ENCODE measurements around the gene MMP21. TPM values are rescaled to one million over a fixed set of nuclear protein-coding genes. Genes with fewer than 3 reads are reported as not detected.

MMP21 gene
- polyA plus RNA-seq, 2 donors: 0.02 to 0.04 TPM

DNA sequence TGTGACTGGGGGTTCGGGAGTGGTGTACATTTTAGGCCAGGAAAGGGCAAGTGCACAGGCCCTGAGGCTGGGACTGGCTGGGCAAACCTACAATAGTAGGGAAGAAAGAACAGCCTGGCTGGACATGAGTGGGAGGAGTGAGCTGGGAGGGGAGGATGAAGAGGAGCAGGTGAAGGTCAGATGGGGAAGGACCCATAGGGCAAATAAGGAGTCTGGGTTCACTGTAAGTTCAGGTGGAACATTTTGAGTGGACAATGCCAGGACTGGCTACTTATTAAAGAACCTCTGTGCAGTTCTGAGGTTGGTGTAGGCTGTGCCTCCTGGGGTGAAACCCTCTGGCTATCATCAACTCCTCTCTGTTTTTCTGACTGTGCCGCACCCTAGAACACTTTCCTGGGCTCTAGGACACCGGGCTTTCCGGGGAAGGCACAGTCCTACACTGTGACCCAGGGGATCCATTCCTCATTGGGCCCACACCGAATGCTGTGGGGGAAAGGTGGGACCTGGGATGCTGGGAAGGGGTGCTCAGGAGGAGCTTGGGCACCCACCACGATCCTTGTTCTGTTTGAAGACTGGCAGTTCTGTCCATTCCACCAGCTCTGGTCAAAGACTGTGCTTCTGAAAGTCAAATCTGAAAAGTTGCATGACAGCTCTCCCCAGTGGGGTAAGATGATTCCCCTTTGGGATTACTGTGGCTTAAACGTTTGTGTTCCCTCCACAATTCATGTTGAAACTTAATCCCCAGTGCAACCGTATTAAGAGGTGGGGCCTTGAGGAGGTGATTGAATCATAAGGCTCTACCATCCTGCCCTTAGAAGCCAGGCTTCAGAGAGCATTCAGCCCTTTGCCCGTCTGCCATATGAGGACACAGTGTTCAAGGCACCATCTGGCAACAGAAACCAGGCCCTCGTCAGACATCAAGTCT lies 4.0 kb upstream of the MMP21 start:
- no peak overlapping the region for H3K27ac ChIP-seq (ENCODE audit: low read depth in 2 of 2, low read length in 1 of 2)
- no peaks in the 10 kb centered on the region for H3K36me3 ChIP-seq (ENCODE audit: control insufficient read depth in 2 of 2, insufficient read depth in 2 of 2, low read length in 1 of 2)
- H3K27me3 ChIP-seq (ENCODE audit: control insufficient read depth in 1 of 2, insufficient read depth in 2 of 2, low read length in 2 of 2): no peaks in the 10 kb centered on the region
- no peak overlapping the region for H3K4me3 ChIP-seq (ENCODE audit: low read depth in 1 of 2, low read length in 2 of 2)
- no peaks in the 10 kb centered on the region for H3K4me1 ChIP-seq (ENCODE audit: control insufficient read depth in 2 of 2, insufficient read depth in 2 of 2, low read length in 1 of 2)
- 75 to 79% methylated on average over 10 of the region's 10 CpGs for WGBS, 2 donors
- peaks cover 0 to 4% of the 10 kb centered on the region in 2 donors for H3K9me3 ChIP-seq (ENCODE audit: control insufficient read depth in 2 of 2, insufficient read depth in 1 of 2, low read depth in 1 of 2, low read length in 1 of 2)

DNA sequence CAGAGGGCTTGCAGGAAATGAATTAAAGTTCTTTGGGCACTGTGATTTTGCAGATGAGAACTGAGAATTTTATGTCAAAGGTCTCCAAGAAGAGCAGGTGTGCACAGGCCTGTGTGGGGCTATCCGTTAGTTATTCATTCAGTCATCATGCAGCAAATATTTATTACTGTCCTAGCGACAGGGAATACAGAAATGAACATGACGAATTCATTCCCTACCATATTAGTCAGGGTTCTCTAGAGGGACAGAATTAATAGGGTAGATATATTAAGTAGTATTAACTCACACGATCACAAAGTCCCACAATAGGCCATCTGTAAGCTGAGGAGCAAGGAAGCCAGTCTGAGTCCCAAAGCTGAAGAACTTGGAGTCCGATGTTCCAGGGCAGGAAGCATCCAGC lies 2.9 kb upstream of the MMP21 start:
- H3K9me3 ChIP-seq (ENCODE audit: control insufficient read depth in 2 of 2, insufficient read depth in 1 of 2, low read depth in 1 of 2, low read length in 1 of 2): peaks cover 0 to 4% of the 10 kb centered on the region in 2 donors
- H3K36me3 ChIP-seq (ENCODE audit: control insufficient read depth in 2 of 2, insufficient read depth in 2 of 2, low read length in 1 of 2): no peaks in the 10 kb centered on the region
- no peak overlapping the region for H3K27ac ChIP-seq (ENCODE audit: low read depth in 2 of 2, low read length in 1 of 2)
- WGBS, 2 donors: 51 to 63% methylated on average over 5 of the region's 5 CpGs
- H3K4me3 ChIP-seq (ENCODE audit: low read depth in 1 of 2, low read length in 2 of 2): no peak overlapping the region
- H3K27me3 ChIP-seq (ENCODE audit: control insufficient read depth in 1 of 2, insufficient read depth in 2 of 2, low read length in 2 of 2): no peaks in the 10 kb centered on the region
- H3K4me1 ChIP-seq (ENCODE audit: control insufficient read depth in 2 of 2, insufficient read depth in 2 of 2, low read length in 1 of 2): peaks cover 0 to 2% of the 10 kb centered on the region in 2 donors

DNA sequence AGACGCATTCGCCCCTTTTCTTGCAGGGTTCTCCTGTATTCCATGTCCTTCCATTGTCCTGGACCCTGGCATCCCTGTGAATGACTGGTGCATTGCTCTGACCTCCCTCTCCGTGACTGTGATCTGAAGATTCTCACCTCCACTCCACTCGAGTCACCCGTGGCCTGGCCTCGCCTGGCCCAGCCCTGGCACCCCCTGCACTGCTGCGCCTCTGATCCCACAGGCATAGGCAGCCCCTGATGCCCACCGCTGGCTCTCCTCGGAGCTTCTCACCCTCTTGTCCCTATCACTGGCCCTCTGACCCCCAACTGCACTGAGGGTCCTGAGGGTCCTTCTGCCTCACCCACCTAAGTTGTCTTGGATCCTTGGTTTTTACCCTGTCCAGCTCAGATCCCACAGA lies 2.2 kb upstream of the MMP21 start:
- peaks cover 0 to 2% of the 10 kb centered on the region in 2 donors for H3K4me1 ChIP-seq (ENCODE audit: control insufficient read depth in 2 of 2, insufficient read depth in 2 of 2, low read length in 1 of 2)
- no peak overlapping the region for H3K27ac ChIP-seq (ENCODE audit: low read depth in 2 of 2, low read length in 1 of 2)
- peaks cover 0 to 4% of the 10 kb centered on the region in 2 donors for H3K9me3 ChIP-seq (ENCODE audit: control insufficient read depth in 2 of 2, insufficient read depth in 1 of 2, low read depth in 1 of 2, low read length in 1 of 2)
- H3K27me3 ChIP-seq (ENCODE audit: control insufficient read depth in 1 of 2, insufficient read depth in 2 of 2, low read length in 2 of 2): no peaks in the 10 kb centered on the region
- H3K36me3 ChIP-seq (ENCODE audit: control insufficient read depth in 2 of 2, insufficient read depth in 2 of 2, low read length in 1 of 2): no peaks in the 10 kb centered on the region
- H3K4me3 ChIP-seq (ENCODE audit: low read depth in 1 of 2, low read length in 2 of 2): no peak overlapping the region
- 88 to 90% methylated on average over 9 of the region's 9 CpGs for WGBS, 2 donors

DNA sequence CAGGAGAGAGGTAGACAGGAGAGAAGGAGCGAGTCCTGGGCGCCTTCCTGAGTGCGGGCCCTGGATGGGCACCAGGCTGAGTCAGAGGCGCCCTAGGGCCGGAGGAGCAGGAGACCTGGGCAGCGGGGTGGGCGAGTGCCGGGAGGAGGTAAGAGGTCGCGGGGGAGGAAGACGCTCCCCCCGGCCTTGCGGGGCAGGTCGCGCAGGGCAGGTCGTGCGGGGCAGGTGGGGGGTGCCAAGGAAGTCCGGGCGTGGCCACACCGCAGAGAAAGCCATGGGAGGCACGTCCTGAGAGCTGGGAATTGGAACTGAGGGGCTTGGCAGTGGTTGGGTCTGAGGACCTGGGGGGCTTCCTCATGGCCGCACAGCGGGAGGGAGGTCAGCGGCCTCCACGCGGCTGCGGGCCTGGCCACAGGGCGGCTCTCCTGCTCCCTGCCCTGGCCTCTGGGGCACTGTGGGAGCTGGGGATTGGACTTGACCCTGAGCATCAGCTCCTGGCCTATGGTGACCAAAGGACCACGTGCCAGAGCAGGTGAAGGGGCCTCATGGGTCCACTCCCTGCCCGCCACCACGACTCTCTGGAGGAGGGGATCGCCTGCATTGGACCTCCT lies 935 bp downstream of the MMP21 start:
- Histone ChIP-seq H3K9me3 (ENCODE audit: control insufficient read depth in 2 of 2, insufficient read depth in 1 of 2, low read depth in 1 of 2, low read length in 1 of 2) (no peaks in the 10 kb centered on the region), H3K27ac (ENCODE audit: low read depth in 2 of 2, low read length in 1 of 2) (no peak overlapping the region), H3K27me3 (ENCODE audit: control insufficient read depth in 1 of 2, insufficient read depth in 2 of 2, low read length in 2 of 2) (no peaks in the 10 kb centered on the region), H3K4me1 (ENCODE audit: control insufficient read depth in 2 of 2, insufficient read depth in 2 of 2, low read length in 1 of 2) (peaks cover 0 to 2% of the 10 kb centered on the region in 2 donors), H3K36me3 (ENCODE audit: control insufficient read depth in 2 of 2, insufficient read depth in 2 of 2, low read length in 1 of 2) (no peaks in the 10 kb centered on the region), H3K4me3 (ENCODE audit: low read depth in 1 of 2, low read length in 2 of 2) (no peak overlapping the region)
- 83 to 92% methylated on average over 32 of the region's 32 CpGs for WGBS, 2 donors

DNA sequence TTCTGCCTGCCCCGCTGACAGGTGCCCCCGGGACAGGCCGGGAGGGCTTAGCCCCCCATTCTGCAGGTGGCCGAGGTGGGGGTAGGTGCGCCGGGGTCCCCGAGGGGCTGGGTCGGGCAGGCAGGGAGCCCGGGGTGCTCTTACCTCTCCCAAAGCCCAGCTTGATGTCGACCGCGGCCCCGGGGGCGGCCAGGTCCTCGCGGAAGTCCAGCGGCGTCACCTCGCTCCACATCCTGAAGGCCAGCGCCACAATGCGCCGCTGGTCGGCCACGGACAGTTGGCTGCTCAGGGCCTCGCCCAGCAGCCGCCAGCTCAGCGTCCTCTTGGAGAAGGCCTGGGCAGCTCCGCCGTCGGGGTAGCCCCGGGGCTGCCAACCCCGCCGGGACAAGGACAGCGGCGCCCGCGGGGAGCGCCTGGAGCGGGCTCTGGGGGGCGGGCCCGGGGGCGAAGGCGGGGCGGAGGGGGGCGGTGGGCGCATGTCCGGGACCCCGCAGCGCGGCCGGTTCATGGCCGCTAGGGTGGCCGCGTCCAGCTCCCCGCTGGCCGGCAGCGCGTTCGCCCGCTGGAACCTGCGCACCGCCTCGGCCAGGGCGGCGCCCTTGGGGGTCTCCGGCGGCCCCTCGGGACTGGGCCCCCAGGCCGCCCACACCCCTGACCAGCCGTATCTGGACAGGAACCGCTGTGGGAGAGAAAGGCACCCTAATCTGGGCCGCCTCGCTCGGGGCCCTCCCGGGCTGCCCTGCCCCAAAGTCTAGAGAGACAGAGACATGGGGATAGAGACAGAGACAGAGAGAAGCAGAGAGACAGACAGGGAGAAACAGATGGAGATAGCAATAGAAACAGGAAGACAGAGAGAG lies 1.7 kb downstream of the MMP21 start:
- 79 to 85% methylated on average over 63 to 75 of the region's 75 CpGs for WGBS, 2 donors
- no peak overlapping the region for H3K4me3 ChIP-seq (ENCODE audit: low read depth in 1 of 2, low read length in 2 of 2)
- H3K27ac ChIP-seq (ENCODE audit: low read depth in 2 of 2, low read length in 1 of 2): no peak overlapping the region
- no peaks in the 10 kb centered on the region for H3K27me3 ChIP-seq (ENCODE audit: control insufficient read depth in 1 of 2, insufficient read depth in 2 of 2, low read length in 2 of 2)
- H3K36me3 ChIP-seq (ENCODE audit: control insufficient read depth in 2 of 2, insufficient read depth in 2 of 2, low read length in 1 of 2): no peaks in the 10 kb centered on the region
- no peaks in the 10 kb centered on the region for H3K9me3 ChIP-seq (ENCODE audit: control insufficient read depth in 2 of 2, insufficient read depth in 1 of 2, low read depth in 1 of 2, low read length in 1 of 2)
- peaks cover 0 to 2% of the 10 kb centered on the region in 2 donors for H3K4me1 ChIP-seq (ENCODE audit: control insufficient read depth in 2 of 2, insufficient read depth in 2 of 2, low read length in 1 of 2)

DNA sequence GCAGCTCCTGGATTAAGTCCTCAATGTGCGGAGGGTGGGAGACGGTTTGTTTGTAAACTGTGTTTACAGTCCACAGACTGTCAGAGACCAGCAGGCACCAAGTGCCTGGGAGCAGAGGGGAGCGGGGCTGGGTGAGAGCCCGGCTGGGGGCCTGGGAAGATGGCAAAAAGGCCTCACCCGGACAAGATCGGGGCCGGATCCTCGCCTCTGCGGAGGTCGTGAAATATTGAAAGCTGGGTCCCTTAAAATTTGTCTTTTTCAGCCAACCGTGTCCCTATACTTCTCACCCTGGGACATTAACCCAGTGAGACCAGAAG lies 2.8 kb downstream of the MMP21 start:
- Histone ChIP-seq H3K27ac (ENCODE audit: low read depth in 2 of 2, low read length in 1 of 2) (no peak overlapping the region), H3K27me3 (ENCODE audit: control insufficient read depth in 1 of 2, insufficient read depth in 2 of 2, low read length in 2 of 2) (no peaks in the 10 kb centered on the region), H3K4me3 (ENCODE audit: low read depth in 1 of 2, low read length in 2 of 2) (no peak overlapping the region), H3K36me3 (ENCODE audit: control insufficient read depth in 2 of 2, insufficient read depth in 2 of 2, low read length in 1 of 2) (no peaks in the 10 kb centered on the region), H3K9me3 (ENCODE audit: control insufficient read depth in 2 of 2, insufficient read depth in 1 of 2, low read depth in 1 of 2, low read length in 1 of 2) (no peaks in the 10 kb centered on the region), H3K4me1 (ENCODE audit: control insufficient read depth in 2 of 2, insufficient read depth in 2 of 2, low read length in 1 of 2) (peaks cover 0 to 2% of the 10 kb centered on the region in 2 donors)
- WGBS, 2 donors: 90 to 94% methylated on average over 11 of the region's 11 CpGs

DNA sequence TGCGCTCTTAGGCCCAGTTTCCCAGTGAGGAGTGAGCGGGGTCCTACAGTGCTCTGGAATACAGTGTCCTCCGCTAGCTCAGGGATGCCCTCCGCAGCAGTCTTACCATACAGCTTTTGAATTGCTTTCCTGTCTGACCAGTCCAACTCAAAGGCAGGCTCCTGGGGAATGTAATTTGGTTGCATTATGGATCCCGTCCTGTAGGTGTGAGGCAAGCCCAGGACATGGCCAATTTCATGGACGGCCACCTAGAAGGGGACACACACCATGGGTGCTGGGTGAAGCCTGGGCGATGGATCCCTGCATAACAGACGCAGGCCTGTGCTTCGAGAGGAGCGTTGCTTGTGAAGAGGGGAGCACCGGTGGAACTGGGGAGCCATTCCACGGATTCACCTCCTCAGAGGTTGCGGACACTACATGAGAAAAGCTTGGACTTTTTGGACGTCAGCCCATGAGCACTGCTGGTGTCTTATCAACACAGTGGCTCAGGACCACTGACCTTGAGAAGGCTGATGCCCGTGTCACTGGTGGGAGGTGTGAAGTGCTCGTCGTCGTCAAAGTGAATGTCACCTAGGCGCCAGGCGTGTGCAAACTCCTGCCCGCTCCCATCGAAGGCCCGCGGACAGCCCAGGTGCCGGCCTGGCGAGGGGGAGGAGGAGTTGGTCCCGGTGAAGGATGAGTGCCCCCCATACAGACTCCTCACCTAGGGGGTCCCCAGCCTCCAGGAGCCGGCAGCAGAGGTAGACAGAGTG lies 3.3 kb downstream of the MMP21 start:
- H3K27me3 ChIP-seq (ENCODE audit: control insufficient read depth in 1 of 2, insufficient read depth in 2 of 2, low read length in 2 of 2): no peaks in the 10 kb centered on the region
- 94% methylated on average over 28 of the region's 28 CpGs for WGBS, 2 donors
- H3K9me3 ChIP-seq (ENCODE audit: control insufficient read depth in 2 of 2, insufficient read depth in 1 of 2, low read depth in 1 of 2, low read length in 1 of 2): no peaks in the 10 kb centered on the region
- H3K36me3 ChIP-seq (ENCODE audit: control insufficient read depth in 2 of 2, insufficient read depth in 2 of 2, low read length in 1 of 2): no peaks in the 10 kb centered on the region
- no peak overlapping the region for H3K27ac ChIP-seq (ENCODE audit: low read depth in 2 of 2, low read length in 1 of 2)
- no peak overlapping the region for H3K4me3 ChIP-seq (ENCODE audit: low read depth in 1 of 2, low read length in 2 of 2)
- H3K4me1 ChIP-seq (ENCODE audit: control insufficient read depth in 2 of 2, insufficient read depth in 2 of 2, low read length in 1 of 2): peaks cover 0 to 2% of the 10 kb centered on the region in 2 donors

DNA sequence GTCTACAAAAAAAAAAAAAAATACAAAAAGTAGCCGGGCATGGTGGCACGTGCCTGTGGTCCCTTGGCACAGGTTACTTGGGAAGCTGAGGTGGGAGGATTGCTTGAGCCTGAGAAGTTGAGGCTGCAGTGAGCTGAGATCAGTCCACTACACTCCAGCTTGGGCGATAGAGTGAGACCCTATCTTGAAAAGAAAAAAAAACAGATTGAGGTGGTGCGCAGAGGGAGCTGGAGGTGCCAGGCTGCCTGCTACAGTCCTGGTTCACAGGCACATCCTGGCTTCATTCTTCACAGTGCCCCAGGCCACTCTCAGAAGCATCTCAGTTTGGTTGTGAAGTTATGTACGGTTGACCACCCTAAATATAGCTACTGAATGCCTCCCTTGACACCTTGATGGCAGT lies 4.8 kb downstream of the MMP21 start:
- Histone ChIP-seq H3K9me3 (ENCODE audit: control insufficient read depth in 2 of 2, insufficient read depth in 1 of 2, low read depth in 1 of 2, low read length in 1 of 2) (no peaks in the 10 kb centered on the region), H3K27ac (ENCODE audit: low read depth in 2 of 2, low read length in 1 of 2) (no peak overlapping the region), H3K4me1 (ENCODE audit: control insufficient read depth in 2 of 2, insufficient read depth in 2 of 2, low read length in 1 of 2) (peaks cover 0 to 2% of the 10 kb centered on the region in 2 donors), H3K36me3 (ENCODE audit: control insufficient read depth in 2 of 2, insufficient read depth in 2 of 2, low read length in 1 of 2) (no peaks in the 10 kb centered on the region), H3K4me3 (ENCODE audit: low read depth in 1 of 2, low read length in 2 of 2) (no peak overlapping the region), H3K27me3 (ENCODE audit: control insufficient read depth in 1 of 2, insufficient read depth in 2 of 2, low read length in 2 of 2) (no peaks in the 10 kb centered on the region)
- 89 to 91% methylated on average over 5 of the region's 5 CpGs for WGBS, 2 donors

DNA sequence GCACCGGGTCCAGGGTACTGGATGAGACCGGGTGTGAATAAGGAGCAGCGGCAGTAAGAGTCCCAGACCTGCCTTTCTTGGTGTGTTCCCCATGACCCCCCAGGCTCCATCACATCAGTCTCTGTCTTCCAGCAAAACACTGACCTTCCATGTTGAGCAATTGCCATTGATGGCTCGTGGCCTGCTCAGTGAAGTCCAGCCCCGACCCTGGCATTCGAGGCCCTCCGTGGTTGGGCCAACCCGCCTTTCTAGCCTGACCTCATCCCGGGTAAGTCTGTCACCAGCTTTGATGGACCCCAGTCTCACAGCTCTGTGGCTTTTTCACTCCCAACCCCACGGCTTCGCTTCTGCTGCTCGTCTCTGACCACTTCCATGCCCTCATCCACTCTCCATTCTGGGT lies 6.4 kb downstream of the MMP21 start:
- H3K4me1 ChIP-seq (ENCODE audit: control insufficient read depth in 2 of 2, insufficient read depth in 2 of 2, low read length in 1 of 2): peaks cover 0 to 2% of the 10 kb centered on the region in 2 donors
- 85 to 86% methylated on average over 12 of the region's 12 CpGs for WGBS, 2 donors
- H3K4me3 ChIP-seq (ENCODE audit: low read depth in 1 of 2, low read length in 2 of 2): no peak overlapping the region
- no peaks in the 10 kb centered on the region for H3K9me3 ChIP-seq (ENCODE audit: control insufficient read depth in 2 of 2, insufficient read depth in 1 of 2, low read depth in 1 of 2, low read length in 1 of 2)
- H3K27ac ChIP-seq (ENCODE audit: low read depth in 2 of 2, low read length in 1 of 2): no peak overlapping the region
- H3K36me3 ChIP-seq (ENCODE audit: control insufficient read depth in 2 of 2, insufficient read depth in 2 of 2, low read length in 1 of 2): peaks cover 0 to 2% of the 10 kb centered on the region in 2 donors
- H3K27me3 ChIP-seq (ENCODE audit: control insufficient read depth in 1 of 2, insufficient read depth in 2 of 2, low read length in 2 of 2): no peaks in the 10 kb centered on the region

Measured in esophagus (tissue), 2 donors.